Tibial nerve (tissue), 4 donors: ENCODE data around the gene FNDC3B. TPM values are rescaled to one million over a fixed set of nuclear protein-coding genes. Genes with fewer than 3 reads are reported as not detected.

Experiments
- DNase-seq, 2 donors: peaks; one replicate each; pipeline ENCODE4 v3.0.0-alpha.2; 2019; ENCODE audit warnings: low spot score in 2 of 2
- H3K27ac ChIP-seq, 4 donors: fragments of 200-600 bp; sonication (generic) in 3 of 4; one replicate each; pipeline ENCODE4 v1.5.1; 2017 to 2019; ENCODE audit warnings: mild to moderate bottlenecking in 1 of 4
- H3K27me3 ChIP-seq, 2 donors: fragments of 200-600 bp; sonication (generic) in 1 of 2; one replicate each; pipeline versions ENCODE4 v1.5.1 to v1.6.0; 2017 to 2019
- H3K36me3 ChIP-seq, 3 donors: fragments of 200-600 bp; sonication (generic); one replicate each; pipeline ENCODE4 v1.5.1; 2018 to 2019
- H3K4me1 ChIP-seq, 4 donors: fragments of 200-600 bp; sonication (generic) in 3 of 4; one replicate each; pipeline ENCODE4 v1.5.1; 2017 to 2019
- H3K4me3 ChIP-seq, 4 donors: fragments of 200-600 bp; sonication (generic) in 3 of 4; one replicate each; pipeline ENCODE4 v1.5.1; 2017 to 2019; ENCODE audit warnings: mild to moderate bottlenecking in 1 of 4, moderate library complexity in 1 of 4
- H3K9me3 ChIP-seq, 4 donors: fragments of 200-600 bp; sonication (generic) in 3 of 4; one replicate each; pipeline ENCODE4 v1.5.1; 2017 to 2019
- CTCF ChIP-seq, 5 experiments: fragments of 200-600 bp in 3 of 5; fragments of 450-650 bp in 2 of 5; sonication (generic) in 3 of 5; IDR thresholded peaks; one replicate each; pipeline ENCODE4 v1.5.1; 2016 to 2019; ENCODE audit warnings: antibody characterized with exemption in 5 of 5, mild to moderate bottlenecking in 3 of 5, moderate library complexity in 2 of 5
- EP300 ChIP-seq, 2 donors: sonication (generic); formaldehyde crosslinking; IDR thresholded peaks; one replicate each; pipeline ENCODE4 v1.6.1; 2017; ENCODE audit warnings: antibody characterized with exemption in 2 of 2, mild to moderate bottlenecking in 1 of 2
- POLR2A ChIP-seq, 2 donors: fragments of 450-650 bp; IDR thresholded peaks; one replicate each; pipeline ENCODE4 v1.6.1; 2017; ENCODE audit warnings: antibody characterized with exemption in 2 of 2, mild to moderate bottlenecking in 2 of 2, moderate library complexity in 2 of 2
- WGBS, 2 donors: methylation state at CpG; one replicate each; pipeline ENCODE4 v1.1.5; 2018; 5-methylcytosine and 5-hydroxymethylcytosine counted together
- total RNA-seq, 4 donors: library from RNA; depleted of rRNA; stranded (reverse); fragments of >200 nt; gene quantifications; one replicate each; pipeline ENCODE4 v1.1.0, GENCODE V29; 2016

The FNDC3B gene
- total RNA-seq, 4 donors from 2014 or later: 87.5 to 106 (median 95.7) TPM

GRCh38 chr3:172216911-172217310 lies 177.5 kb downstream of the FNDC3B start:
- WGBS, 2 donors: 72 to 81% methylated on average over 3 of the region's 3 CpGs
- no peak overlapping the region for H3K27ac ChIP-seq
- peaks cover 0 to 68% (median 24%) of the 10 kb centered on the region in 4 donors for H3K4me1 ChIP-seq
- no peaks in the 10 kb centered on the region for H3K9me3 ChIP-seq
- H3K36me3 ChIP-seq: no peaks in the 10 kb centered on the region
- no peak for DNase-seq
- no peak overlapping the region for H3K4me3 ChIP-seq
- no peak for TF ChIP-seq CTCF (IDR thresholded peaks at IDR 0.05)
- TF ChIP-seq EP300 (IDR thresholded peaks at IDR 0.05): no peak
- no peak for TF ChIP-seq POLR2A (IDR thresholded peaks at IDR 0.05)
- H3K27me3 ChIP-seq: no peaks in the 10 kb centered on the region

- H3K27me3 ChIP-seq: no peaks in the 10 kb centered on the region
- H3K36me3 ChIP-seq: no peaks in the 10 kb centered on the region
- H3K4me3 ChIP-seq: no peak overlapping the region
- no peak overlapping the region for H3K27ac ChIP-seq
- H3K4me1 ChIP-seq: peaks cover 0 to 75% (median 26%) of the 10 kb centered on the region in 4 donors
- H3K9me3 ChIP-seq: no peaks in the 10 kb centered on the region
- 33 to 36% methylated on average over 5 of the region's 5 CpGs for WGBS, 2 donors
- DNase-seq: no peak
- TF ChIP-seq CTCF (IDR thresholded peaks at IDR 0.05): no peak
- no peak for TF ChIP-seq POLR2A (IDR thresholded peaks at IDR 0.05)
- no peak for TF ChIP-seq EP300 (IDR thresholded peaks at IDR 0.05)
Measured at GRCh38 chr3:172217877-172218276, 178.5 kb downstream of the FNDC3B start.

GRCh38 chr3:172218350-172219323 lies 179.3 kb downstream of the FNDC3B start:
- Histone ChIP-seq H3K27me3 (no peaks in the 10 kb centered on the region), H3K36me3 (no peaks in the 10 kb centered on the region), H3K4me1 (peaks cover 0 to 74% (median 29%) of the 10 kb centered on the region in 4 donors), H3K27ac (peak overlapping the region in 1 of 4 donors; percentile 31), H3K4me3 (no peak overlapping the region), H3K9me3 (no peaks in the 10 kb centered on the region)
- TF ChIP-seq CTCF (IDR thresholded peaks at IDR 0.05) (no peak), POLR2A (IDR thresholded peaks at IDR 0.05) (no peak), EP300 (IDR thresholded peaks at IDR 0.05) (no peak)
- 52 to 55% methylated on average over 5 of the region's 5 CpGs for WGBS, 2 donors
- no peak for DNase-seq

- Histone ChIP-seq H3K27me3 (no peaks in the 10 kb centered on the region), H3K36me3 (no peaks in the 10 kb centered on the region), H3K27ac (no peak overlapping the region), H3K9me3 (no peaks in the 10 kb centered on the region), H3K4me1 (peaks cover 0 to 71% (median 26%) of the 10 kb centered on the region in 4 donors), H3K4me3 (no peak overlapping the region)
- no peak for DNase-seq
- TF ChIP-seq CTCF (IDR thresholded peaks at IDR 0.05): no peak
- no peak for TF ChIP-seq EP300 (IDR thresholded peaks at IDR 0.05)
- no peak for TF ChIP-seq POLR2A (IDR thresholded peaks at IDR 0.05)
Measured at GRCh38 chr3:172219750-172220149, 180.4 kb downstream of the FNDC3B start.

- H3K36me3 ChIP-seq: peaks cover 0 to under 1% (median 0%) of the 10 kb centered on the region in 3 donors
- H3K9me3 ChIP-seq: no peaks in the 10 kb centered on the region
- no peak overlapping the region for H3K27ac ChIP-seq
- H3K4me3 ChIP-seq: no peak overlapping the region
- DNase-seq: no peak
- TF ChIP-seq POLR2A (IDR thresholded peaks at IDR 0.05) (no peak), EP300 (IDR thresholded peaks at IDR 0.05) (no peak), CTCF (IDR thresholded peaks at IDR 0.05) (no peak)
- H3K4me1 ChIP-seq: peaks cover 0 to 61% (median 23%) of the 10 kb centered on the region in 4 donors
- H3K27me3 ChIP-seq: no peaks in the 10 kb centered on the region
- WGBS, 2 donors: 73 to 75% methylated on average over 2 of the region's 2 CpGs
Measured at GRCh38 chr3:172221547-172221946, 182.2 kb downstream of the FNDC3B start.
